Skeletal muscle cell (primary cell): Measurements from ENCODE around the gene PTPRA.
A peak's percentile ranks its signal among the peaks of the same experiment; 100 is the strongest.
"Not testable (repeated sequence)": the region's sequence is repeated elsewhere in the genome, so short reads cannot be mapped to it uniquely, and the experiment has no call there.

Source experiments
- DNase-seq: peaks from one replicate; pipeline ENCODE4 v3.0.0-alpha.2; 2010; ENCODE audit warnings: low read depth
- H3K4me3 ChIP-seq: 2 replicates; pipeline ENCODE4 v1.5.1; 2011; ENCODE audit warnings: low read depth, mild to moderate bottlenecking, control low read depth, low read length, moderate library complexity

The PTPRA gene

DNA sequence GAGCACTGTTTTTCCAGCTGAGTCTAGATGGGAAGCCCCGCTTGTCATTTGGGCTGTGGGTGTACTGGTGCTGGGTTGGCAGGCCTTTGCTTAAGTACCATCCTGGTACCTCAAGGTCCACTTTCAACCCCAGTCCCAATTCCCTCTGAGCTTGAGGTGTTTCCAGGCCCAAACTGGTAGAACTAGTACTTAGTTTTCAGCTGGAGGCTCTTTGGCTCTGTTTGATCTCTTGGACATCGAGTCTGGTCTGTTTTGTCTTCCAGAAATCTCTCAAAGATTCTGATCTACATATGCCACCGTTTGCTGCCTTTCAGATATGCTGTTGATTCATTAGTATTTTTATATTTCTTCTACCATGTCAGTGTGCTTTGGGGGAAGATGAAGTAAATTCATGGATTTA, 108.4 kb downstream of the PTPRA start:
- no peak for DNase-seq
- no peak overlapping the region for H3K4me3 ChIP-seq

DNA sequence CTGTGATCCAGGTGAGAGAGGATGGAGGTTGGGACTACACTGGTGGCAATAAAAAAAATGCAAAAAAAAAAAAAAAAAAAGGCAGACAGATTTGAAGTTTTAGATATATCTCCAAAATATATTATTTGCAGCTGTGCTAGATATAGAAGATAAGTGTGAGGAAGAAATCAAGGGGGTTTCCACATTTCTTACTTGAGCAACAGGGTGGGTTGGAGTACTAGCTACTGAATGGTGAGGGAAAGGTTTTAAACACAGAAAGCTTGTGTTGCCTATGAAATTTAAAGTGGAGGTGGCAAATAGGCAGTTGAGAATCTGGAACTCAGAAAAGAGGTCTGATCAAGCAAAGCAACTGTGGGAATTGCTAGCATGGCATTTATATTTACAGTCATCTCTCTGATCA, 110.2 kb downstream of the PTPRA start:
- DNase-seq, result no peak
- no peak overlapping the region for H3K4me3 ChIP-seq

DNA sequence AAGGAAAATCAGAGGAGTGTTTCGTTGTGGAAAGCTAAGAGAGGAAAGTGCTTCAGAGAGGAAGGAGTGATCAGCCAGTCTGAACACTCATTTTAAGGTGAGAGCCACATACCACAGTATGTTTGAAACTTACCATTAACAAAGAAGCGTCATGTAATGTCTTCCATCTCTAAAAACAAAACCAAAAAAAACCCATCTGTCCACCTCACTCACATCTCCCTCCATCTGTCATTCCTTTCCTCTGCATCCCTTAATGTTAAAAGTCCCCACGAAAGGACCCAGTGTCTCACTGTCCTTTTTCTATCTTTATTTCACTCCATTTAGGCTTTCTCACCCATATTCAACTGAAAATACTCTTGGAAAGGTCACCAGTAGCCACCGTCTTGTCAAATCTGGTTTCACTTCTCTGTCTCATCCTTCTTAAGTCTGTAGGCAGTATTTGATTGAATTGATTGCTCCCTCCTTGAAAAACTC, 110.8 kb downstream of the PTPRA start:
- H3K4me3 ChIP-seq, result no peak overlapping the region
- DNase-seq, result no peak

DNA sequence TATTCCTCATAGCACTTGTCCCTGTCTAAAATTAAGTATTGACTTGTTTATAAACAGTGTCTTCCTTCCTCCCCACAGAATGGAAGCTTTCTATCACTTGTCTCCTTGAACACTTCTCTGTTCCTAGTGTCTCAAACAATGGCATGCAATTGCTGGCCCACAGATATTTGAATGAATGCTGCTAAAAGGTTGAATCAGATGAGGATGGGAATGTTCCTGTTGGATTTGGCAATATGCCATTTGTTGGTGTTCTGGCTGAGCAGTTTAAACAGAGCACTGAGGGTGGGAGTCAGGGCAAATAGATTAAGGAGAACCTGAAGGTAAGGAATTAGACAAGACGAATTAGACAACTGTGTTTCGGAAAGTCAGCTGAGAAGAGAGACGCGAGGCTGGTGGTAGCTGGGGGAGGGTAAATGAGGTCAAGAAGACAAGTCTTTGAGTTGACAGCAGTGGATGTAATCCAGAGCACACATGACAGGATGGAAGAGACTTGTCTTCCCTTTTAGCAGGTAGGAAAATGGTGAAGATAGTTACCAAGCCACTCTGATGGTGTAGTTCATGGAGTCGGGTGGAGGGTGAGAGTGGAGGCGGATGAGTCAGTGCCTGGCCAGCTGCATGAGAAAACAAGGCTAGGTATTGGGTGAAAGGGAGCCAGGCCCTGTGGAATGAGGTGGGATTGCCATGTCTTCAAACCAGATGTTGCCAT, 111.8 kb downstream of the PTPRA start:
- no peak overlapping the region for H3K4me3 ChIP-seq
- DNase-seq, result peak; percentile 42

GRCh38 chr20:2986466-2986865, 113.2 kb downstream of the PTPRA start:
- H3K4me3 ChIP-seq, result no peak overlapping the region
- peak; percentile 37 for DNase-seq

GRCh38 chr20:2987861-2988260, 114.6 kb downstream of the PTPRA start:
- no peak overlapping the region for H3K4me3 ChIP-seq
- DNase-seq, result no peak

DNA sequence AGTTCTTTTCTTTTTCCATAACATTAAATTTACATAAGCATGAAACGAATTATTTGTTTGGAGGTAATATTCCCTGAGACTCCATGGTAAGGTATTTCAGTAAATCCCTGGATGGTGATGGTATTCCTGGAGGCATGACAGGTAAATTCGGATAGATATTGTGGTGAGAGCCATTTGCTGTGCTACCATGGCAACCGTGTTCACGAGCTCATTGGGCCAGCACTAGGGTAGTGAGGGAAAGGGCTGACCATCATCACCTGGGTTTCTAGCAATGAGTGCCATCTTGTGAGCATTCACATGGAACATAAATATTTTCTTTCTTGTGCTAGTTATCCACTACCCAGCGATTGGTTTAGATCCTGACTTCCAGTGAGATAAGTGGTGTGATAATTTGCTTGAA, 118.3 kb downstream of the PTPRA start:
- DNase-seq, result no peak
- H3K4me3 ChIP-seq, result no peak overlapping the region

DNA sequence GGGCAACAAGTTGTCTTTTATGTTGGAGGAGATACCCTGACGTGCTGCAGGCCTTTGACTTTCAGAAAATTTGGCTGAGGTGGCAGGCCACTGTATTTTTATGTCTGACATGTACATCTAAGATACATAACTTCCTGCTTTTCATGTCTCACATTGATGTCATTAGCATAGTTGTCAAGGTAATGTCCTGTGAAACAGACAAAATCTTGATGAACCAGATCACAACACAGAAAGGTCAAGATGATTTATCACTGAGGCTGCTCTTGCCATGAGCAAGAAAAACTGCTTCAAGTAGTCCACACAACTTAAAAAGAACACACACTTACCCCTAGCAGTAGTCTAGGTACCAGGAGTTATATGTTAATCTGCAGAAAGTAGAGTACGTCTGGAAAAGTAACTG, 120.0 kb downstream of the PTPRA start:
- H3K4me3 ChIP-seq, result no peak overlapping the region

GRCh38 chr20:2995796-2996195, 122.5 kb downstream of the PTPRA start:
- no peak overlapping the region for H3K4me3 ChIP-seq
- DNase-seq, result no peak

More for the DNA sequence above, 120.0 kb downstream of the PTPRA start:
- no peak for DNase-seq

GRCh38 chr20:2998728-2999127, 125.4 kb downstream of the PTPRA start:
- H3K4me3 ChIP-seq, result no peak overlapping the region
- no peak for DNase-seq

GRCh38 chr20:3000852-3001523, 127.7 kb downstream of the PTPRA start:
- peak; percentile 26 for DNase-seq

DNA sequence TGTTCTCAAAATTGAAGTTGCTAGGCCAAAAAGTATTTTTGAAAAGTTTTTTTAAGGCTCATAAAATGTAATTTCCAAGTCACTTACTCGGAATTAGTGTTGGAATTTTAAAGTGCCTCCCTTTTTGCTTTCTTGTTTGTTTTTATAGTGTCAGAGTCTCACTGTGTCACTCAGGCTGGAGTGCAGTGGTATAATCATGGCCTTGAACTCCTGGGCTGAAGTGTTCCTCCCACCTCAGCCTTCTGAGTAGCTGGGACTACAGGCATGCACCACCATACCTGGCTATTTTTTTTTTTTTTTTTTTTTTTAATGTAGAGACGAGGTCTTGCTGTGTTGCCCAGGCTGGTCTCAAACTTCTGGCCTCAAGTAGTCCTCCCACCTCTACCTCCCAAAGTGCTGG, 130.1 kb downstream of the PTPRA start:
- DNase-seq, result no peak
- no peak overlapping the region for H3K4me3 ChIP-seq

More at GRCh38 chr20:3000852-3001523, 127.7 kb downstream of the PTPRA start:
- H3K4me3 ChIP-seq, result no peak overlapping the region

DNA sequence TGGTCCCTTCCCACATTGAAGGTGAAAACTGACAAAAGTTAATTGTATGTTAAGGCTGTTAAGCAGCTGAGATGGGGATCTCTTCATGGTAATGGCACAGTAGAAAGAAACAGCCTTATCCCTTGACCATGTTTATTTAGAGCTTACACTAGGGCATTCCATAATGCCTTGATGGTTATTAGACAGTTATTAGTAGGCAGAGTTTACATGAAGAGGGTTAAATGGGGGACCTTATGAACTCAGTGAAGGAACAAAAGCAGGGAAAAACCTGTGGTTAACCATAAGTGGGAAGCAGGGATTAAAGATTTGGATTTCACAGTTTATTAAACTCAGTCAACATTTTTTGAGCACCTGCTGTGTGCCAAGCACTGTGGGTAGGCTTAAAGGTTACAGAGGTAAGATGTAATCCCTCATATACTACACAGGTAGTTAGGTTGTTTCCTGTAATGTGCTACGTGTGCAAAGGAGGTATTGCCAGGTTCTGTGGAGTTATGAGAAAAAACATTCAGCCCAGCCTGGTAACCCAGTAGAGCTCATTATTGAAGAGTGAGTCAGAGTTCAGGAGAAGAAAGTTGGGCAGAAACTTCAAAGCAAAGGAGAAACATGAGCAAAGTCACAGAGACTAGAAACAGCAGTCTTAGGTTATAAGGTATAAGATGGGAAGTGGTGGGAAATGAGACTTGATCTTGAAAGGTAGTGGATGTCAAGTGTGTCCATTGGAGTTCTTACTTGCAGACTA, 137.9 kb downstream of the PTPRA start:
- no peak for DNase-seq
- H3K4me3 ChIP-seq, result no peak overlapping the region

- no peak for DNase-seq
Observed at GRCh38 chr20:3011752-3012151, 138.5 kb downstream of the PTPRA start.

DNA sequence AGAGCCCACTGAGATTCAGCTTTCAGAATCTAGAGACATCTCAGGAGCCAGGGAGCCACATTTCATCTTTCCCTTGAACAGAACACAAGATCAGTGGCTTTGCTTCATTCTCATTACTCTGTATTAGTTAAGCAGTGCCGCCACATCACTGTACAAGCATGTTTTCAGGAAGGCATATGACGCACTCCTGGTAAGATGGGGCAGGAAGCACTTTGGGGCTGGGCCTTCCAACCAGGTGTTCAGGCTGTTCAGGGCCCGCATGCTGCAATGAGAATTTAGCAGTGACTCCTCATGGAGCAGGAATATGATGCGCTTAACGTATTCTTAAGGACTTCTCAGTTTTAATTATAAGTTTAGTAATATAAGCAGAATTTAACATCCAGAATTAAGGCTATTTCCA, 140.5 kb downstream of the PTPRA start:
- H3K4me3 ChIP-seq, result no peak overlapping the region
- DNase-seq, result no peak

More at GRCh38 chr20:3011752-3012151, 138.5 kb downstream of the PTPRA start:
- H3K4me3 ChIP-seq, result no peak overlapping the region

- H3K4me3 ChIP-seq, result no peak overlapping the region
- DNase-seq, result no peak
Observed at GRCh38 chr20:3014179-3014578, 140.9 kb downstream of the PTPRA start.

DNA sequence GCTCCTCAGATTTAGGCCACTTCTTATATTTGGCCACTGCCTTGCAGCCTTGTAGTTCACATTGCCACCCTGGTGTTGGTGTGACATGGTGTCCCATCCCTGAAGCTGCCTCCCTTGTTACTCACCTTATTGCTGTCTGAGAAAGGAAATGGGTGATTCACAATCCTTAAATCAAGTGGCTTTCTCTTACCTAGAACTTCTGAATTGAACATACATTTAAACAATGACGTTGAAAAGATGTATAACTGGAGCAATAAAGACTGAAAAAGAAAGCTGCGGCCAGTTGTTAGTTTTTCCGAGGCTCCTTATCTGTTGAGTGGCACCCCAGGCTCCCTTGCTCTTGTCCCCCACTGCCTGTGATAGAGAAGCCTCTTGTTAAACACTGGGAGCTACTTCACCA, 141.4 kb downstream of the PTPRA start:
- H3K4me3 ChIP-seq, result no peak overlapping the region
- no peak for DNase-seq

- not testable (repeated sequence) for H3K4me3 ChIP-seq, DNase-seq
Observed at GRCh38 chr20:3015302-3015701, 142.0 kb downstream of the PTPRA start.

GRCh38 chr20:3021327-3021726, 148.0 kb downstream of the PTPRA start:
- no peak overlapping the region for H3K4me3 ChIP-seq
- DNase-seq, result no peak

- no peak for DNase-seq
- H3K4me3 ChIP-seq, result no peak overlapping the region
Observed at GRCh38 chr20:3021777-3022176, 148.5 kb downstream of the PTPRA start.
